NCI-H524 (cell line): ENCODE results near the gene AGER.
"Not testable (repeated sequence)": the region's sequence is repeated elsewhere in the genome, so short reads cannot be mapped to it uniquely, and the experiment has no call there.

ENCODE experiments used
- DNase-seq, 2 experiments: peaks; one replicate each; lab custom pipeline; 2025; lab: John Stamatoyannopoulos, UW

AGER gene

DNA sequence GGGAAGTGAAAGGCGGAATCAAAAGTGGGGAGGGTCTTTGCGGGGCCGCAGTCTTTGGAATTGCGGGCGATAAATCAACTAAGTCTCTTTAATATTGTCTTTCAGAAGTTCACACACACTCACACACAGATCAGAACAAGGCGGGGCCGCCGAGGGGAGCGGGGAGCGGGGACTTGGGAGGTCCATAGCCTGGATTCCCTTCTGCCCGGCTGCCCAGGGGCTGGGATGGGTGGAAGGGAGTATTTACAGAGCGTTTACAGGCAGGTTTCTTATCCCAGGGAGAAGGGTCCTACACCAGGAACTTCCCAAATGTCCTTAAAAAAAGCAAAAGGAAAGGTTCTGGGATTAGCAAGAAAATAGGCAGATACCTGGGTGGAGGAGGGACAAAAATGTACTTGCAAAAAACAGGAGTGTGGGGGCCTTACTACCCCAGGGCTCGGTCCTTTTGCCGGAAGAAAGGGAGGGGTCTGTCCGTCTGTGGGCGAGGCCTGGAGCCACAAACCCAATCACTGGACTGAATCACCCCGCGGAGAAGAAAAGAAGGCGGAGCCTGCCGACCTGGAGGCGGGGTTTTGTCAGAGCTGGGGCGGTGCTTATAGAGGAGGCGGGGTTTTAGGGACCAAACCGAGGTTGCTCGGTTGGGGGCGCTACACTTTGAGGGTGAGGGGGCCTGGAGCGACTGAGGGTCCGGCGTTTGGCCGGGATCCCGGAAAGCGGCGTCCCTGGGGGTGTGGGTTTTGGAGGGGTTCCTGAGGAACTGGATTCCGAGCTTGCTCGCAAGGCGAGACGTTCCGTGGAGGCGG, 35.6 kb downstream of the AGER start:
- no peak for DNase-seq

DNA sequence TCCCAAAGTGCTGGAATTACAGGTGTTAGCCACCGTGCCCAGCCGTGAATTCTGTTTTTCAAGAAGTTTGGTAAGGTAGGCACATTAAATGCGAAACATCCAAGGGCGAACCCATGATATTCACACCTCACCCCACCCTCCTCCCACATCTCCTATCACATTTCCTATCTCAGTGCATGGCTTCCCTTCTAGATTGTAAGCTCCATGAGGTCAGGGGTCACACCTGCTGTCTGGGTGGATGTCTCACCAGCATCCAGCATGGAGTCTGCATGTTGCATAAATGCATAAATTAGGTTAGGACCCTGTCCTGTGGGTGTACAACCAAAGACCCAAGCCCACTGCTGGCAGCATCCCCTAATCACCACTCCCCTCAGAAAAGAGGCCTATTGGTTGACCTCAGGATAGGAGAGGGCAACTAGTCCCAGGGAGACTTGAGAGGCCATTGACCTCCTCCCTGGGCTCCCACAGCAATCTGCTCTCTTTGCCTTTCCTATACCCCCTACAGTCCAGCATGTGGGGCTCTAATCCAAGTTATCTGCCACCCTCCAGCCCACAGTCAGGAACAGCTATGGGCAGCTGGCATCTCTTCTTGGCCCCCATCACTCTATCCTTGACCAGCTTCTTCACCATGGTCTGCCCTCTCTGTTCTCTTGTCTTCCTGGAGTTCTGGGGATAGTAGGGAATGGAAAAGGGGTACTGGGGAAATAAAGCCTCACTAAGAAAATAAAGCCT, 36.5 kb downstream of the AGER start:
- DNase-seq, result no peak

DNA sequence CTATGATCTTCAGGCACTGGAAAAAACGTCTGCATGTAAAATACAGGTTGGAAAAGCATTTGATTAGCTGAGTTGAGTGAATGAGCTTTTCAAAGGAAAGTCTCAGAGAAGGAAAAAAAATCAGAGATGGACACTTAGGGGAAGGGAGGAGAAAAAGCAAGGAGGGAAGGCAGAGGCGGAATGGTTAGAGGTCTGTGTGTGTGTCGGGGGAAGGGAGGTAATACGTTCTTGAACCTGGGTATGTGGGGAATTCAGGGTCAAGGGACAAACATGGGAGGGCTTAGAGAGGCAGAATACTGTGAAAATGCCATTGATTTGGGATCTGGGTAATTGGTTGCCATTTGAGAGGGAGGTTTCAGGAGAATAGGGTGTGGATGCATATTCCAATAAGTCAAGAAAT, 37.4 kb downstream of the AGER start:
- DNase-seq, result no peak

DNA sequence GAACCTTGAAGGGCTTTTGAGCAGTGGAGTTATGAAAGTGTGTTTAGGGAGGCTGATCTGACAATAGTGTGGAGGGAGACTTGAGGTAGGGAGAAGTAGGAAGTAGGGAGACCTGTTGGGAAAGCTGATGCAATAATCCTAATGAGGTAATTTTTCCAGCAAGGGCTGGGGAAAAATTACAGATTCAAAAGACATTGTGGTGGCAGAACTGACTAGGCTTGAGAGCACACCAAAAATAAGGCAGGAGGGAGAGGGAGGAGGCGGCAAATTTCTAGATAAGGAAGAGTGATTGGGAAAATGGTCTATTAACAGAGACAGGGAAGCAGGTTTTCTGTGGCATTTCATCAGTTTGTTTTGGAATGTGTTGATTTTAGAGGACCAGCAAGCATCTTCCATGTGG, 37.8 kb downstream of the AGER start:
- DNase-seq, result no peak

DNA sequence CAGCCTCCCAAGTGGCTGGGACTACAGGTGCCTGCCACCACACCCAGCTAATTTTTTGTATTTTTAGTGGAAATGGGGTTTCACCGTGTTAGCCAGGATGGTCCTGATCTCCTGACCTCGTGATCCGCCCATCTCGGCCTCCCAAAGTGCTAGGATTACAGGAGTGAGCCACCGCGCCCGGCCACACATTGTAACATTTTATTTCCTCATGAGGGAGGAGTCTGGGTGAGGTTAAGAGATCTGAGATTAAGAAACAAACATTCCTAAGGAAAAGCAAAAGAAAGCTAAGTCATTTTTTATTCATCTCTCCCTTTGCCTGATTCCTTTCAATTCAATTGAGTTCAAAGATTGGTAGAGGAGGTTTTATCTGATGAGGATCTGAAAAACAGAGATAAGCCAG, 39.8 kb downstream of the AGER start:
- not testable (repeated sequence) for DNase-seq

DNA sequence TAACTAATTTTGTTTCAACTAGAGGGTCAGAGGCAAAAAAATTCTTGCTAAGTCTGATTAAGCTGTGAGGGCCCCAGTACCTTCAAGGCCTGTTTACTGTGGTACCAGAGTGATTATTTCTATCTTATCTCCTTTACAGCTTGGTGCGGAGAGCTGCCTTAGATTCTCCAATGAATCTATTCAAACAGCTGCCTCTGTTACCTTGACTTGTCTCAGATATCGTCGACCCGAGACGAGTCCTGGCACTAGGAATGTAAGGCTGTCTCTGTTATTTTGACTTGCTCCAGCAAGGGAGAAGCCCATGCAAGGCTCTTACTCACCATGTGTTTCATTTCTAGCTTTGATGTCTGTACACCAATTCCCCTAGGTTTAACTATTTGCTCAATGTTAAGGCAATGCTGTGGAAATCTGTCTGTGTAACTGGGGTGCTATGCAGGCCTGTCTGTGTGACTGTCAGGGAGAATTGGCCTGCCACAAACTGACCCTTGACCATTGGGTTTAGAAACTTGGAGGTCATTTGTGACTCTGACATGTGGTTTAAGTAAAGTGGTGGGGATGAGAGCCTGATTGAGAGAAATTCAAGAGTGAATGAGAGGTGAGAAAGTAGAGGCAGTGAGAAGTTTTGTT, 43.5 kb downstream of the AGER start:
- DNase-seq, result no peak

DNA sequence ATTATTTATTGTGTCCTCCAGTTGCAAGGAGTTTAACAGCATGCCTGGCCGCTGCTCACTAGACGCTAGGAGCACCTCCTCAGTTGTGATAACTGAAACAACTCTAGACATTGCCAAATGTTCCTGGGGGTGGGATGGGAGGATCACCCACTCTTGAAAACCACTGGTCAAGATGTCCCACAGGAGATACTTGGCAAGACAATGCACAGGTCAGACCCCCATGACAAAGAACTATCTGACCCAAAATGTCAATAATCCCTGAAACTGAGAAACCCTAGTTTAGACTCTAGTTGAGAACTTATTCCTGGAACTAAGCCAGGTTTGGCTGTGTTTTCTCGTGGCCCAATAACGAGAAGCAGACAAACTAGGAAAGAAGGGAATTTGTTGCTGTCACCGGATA, 44.5 kb downstream of the AGER start:
- no peak for DNase-seq

DNA sequence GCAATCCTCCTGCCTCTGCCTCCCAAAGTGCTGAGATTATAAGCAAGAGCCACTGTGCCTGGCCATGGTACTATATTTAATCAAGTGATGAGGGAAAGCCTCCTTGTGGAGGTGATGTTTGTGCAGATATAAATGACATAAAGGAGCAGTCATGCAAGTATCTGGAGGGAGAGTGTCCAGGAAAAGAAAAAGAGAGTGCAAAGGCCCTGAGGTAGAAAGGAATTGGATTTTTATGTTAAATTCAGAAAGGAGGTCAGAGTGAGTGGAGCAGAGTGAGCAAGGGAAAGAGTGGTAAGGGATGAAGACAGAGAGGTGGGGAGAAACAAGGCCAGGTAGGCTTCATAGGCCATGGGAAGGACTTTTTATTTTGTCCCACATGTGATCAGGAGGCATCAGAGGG, 46.6 kb downstream of the AGER start:
- DNase-seq, result no peak

DNA sequence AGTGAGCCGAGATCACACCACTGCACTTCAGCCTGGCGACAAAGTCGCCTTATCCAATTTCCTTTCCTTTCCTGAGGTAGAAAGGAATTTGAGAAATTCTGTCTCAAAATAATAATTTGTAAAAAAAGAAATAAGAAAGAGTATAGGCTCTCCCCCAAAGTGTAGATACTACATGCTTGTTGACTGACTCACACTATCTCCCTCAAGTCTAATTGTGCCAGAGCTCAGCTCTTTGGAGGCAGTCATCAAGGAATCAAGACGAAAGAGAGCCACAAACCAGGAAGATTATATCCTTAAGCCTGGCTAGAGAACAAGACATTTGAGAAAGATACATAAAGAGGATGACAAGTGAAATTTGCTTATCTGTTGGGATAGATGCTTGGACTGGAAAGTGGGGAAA, 50.3 kb downstream of the AGER start:
- no peak for DNase-seq

DNA sequence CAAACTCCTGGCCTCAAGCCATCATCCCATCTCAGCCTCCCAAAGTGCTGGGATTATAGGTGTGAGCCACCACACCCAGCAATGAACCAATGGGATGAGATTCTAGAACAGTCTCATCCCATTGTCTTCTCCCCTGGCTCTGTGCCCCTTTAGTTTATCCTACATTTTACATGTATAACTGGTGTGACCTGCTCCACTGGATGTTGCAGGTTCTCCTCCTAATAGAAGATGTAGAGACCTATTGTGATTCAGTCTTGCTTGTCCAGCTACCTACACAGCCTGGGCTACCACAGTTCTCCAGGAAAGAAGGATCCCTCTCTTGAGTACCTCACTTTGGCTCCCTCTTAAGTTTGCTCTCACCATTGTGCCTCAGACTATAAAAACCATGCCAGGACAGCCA, 51.9 kb downstream of the AGER start:
- DNase-seq, result no peak

DNA sequence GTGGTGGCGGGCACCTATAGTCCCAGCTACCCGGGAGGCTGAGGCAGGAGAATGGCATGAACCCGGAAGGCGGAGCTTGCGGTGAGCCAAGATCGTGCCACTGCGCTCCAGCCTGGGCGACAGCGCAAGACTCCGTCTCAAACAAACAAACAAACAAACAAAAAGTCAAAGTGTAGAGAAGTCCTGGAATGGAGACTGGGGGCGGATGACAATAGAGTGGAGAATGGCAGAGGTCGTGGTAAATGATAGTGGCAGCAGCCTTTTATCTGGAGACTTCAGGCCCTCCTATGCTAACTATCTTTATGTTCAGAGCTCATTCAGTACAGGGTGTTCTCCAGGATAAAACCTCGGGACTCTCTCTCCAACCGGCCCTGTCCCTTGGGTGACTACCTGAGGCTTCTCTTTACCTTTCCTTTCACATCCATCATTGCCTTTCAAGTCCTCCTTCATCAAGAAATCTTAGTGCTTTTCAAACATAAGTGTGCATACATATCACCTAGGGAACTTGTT, 52.6 kb downstream of the AGER start:
- DNase-seq, result no peak
